Iris pigment epithelial cell (primary cell): ENCODE data around the gene SEL1L2.

Experiments
- DNase-seq: peaks from one replicate; pipeline ENCODE4 v3.0.0-alpha.2; 2011; ENCODE audit warnings: low read depth

The SEL1L2 gene

DNA sequence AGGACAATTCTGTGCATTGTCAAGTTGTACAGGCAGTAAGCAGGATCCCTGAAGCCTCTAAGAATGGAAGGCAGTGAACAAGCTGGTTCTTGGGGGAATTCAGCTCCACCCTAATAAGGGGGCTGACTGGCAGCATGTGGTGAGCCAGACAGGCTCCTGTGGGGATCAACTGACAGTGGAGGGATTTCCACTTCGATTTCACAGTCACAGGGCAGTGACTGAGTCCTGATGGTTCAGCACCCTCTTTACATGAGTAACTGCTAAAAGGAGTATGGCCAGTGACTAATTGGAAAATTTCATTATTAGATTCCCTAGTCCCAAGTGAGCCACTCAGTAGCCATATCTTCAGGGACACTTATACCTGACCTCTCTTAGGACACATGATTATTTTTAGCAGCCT is 127.2 kb downstream of the SEL1L2 start:
- no peak for DNase-seq

DNA sequence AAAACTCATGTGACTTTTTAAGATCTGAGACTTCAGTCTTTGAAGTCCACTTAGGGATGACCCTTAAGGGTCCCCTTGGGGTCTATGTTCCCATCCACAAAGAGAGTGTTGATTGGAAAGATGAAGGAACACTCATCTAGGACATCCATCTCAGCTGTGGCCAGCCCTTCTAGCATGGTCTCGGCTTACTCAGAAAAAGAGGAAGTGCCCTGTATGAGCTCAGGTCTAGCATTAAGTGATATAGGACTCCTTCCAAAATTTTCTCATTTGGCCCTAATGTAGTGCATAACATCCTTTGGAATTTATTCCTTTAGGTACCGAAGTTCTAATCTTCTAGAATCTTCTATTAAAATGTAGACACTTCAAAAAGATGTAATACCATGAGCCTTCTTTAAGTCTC is 128.2 kb downstream of the SEL1L2 start:
- DNase-seq: no peak

DNA sequence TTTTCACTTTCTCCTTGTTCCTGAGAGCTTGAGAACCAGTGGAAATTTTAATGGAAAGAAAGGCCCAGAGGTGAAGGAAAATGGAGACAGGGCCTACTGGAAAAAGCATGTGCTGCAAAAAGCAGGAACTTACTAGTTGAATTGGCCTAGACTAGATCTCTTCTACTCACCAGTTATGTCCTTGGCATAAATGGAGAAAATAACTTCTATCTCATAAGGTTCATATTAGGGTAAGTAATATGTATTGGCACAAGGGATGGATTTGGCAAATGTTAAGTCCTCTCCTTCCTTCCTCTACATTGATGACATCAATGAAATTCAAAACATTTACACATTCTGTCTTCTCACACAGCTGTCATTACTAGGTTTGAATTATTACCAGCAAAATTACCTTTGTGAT is 131.5 kb downstream of the SEL1L2 start:
- DNase-seq: no peak

DNA sequence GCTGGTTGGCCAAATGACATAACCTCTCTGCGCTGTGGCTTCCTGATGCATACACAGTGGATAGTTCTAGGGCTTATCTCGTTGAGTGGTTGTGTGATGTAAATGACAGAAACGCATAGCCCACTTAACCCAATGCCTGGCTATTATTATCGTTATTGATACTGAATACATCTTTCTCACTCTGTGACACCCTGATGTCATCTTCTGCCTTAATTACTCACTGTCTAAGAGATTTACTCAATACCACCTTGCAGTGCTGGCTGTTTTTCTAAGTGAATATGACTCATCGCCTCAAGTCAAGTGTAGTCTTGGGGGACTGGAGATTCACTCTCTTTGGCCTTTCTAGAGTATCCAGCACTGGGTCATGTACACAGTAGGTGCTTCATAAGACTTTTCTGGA is 132.0 kb downstream of the SEL1L2 start:
- DNase-seq: no peak

DNA sequence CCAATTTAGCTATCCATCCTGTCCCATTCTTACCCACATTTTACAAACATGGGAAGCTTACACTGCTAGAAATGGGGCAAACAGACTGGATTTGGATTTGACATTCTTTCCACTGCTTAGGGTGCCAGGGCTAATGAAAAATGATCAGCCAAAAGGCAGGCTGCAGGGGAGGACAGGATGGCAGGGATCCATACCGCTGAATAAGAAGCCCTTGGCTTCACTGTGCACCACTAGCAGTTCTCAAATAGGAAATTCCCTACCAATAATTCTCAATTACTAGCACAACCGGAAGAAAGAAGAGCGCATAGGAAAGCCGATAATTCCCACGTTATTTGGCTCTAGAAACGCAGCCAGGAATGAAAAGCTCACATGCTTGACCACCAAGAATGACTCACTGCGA is 132.5 kb downstream of the SEL1L2 start:
- no peak for DNase-seq

DNA sequence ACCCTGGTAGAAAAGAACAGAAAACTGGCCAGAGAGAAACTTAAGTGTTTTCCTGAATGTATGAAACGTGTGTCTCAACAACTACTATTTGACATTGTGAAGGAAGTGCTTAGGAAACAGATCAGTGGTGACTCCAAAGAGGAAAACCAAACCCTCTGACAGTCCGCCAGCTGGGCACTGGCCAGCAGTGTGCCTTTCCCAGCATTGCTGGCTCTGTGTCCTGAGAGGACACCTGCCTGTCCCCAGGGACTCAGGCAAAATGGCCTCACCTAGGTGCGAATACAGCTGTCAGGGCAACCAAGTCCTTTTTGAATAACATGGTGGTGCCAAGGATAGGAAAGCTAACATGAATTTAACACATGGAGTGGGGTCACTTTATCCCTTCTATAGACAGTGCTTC is 133.1 kb downstream of the SEL1L2 start:
- no peak for DNase-seq

DNA sequence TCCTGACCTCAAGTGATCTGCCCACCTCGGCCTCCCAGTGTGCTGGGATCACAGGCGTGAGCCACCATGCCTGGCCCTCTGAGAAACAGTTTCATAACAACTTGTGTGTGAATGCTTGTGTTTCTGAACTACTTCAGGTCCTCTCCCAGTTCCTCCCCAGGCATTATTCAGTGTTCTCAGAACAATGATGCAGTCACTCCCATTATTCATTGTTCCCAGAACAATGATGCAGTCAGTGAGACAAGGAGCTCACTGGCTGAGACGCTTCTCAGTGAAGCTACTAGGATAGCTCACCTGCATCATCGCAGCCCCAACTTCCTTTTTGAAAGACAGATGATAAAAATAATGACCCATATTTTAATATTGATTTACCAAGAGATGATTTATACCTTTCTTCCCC is 134.1 kb downstream of the SEL1L2 start:
- no peak for DNase-seq

DNA sequence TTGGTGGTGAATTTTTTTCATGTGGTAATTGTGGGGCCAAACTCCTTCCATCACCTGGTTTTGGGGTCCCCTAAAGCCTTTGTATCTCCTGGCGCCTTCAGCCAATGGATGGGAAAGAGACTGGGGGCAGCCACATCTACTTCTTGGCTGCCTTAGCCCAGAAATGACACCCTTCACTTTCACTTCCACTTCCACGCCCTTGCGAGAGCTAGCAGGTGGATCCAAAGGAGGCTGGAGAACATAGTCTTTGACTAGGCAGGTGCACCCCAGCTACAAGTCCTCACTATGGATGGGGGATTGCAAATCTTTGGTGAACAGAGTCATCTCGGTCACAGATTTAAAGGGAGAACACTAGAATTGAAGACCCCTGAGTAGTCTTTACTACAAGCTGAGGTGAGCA is 134.8 kb downstream of the SEL1L2 start:
- DNase-seq: no peak

DNA sequence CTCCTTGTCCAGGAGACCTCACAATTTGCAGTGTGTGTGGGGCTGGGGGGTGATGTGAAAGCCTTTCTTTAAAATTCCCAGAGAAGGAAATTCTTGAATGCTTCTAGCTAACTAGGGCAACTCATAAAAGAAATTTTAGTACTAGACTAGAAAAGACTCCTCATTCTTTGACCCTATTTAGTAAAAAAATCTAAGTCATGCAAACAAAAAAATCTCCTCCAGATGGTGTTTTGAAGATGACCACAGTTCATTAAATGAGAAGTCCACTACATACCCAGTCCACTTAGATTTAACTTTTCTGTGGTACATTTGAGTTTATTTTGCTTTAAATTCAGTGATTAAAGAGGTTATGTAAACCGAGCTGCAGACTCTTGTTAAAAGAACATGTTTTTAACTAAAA is 138.1 kb downstream of the SEL1L2 start:
- no peak for DNase-seq

DNA sequence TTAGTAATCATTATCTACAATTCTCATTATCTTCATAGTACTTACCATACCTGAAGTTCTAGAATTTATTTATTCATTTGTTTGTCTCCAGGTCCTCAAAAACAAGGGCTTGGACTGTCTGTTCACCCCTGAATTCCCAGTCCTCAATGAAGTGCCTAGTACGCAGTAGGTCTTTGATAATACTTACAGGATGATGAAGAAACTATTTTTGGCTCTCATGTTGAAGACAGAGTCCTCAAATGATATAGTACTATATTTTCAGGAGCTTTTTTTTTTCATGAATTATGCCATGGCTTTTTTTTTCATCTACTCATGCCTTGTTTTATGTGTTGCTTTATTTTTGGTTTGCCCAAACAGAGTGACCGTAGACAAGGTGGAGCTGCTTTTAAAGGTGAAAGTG is 139.1 kb downstream of the SEL1L2 start:
- no peak for DNase-seq

DNA sequence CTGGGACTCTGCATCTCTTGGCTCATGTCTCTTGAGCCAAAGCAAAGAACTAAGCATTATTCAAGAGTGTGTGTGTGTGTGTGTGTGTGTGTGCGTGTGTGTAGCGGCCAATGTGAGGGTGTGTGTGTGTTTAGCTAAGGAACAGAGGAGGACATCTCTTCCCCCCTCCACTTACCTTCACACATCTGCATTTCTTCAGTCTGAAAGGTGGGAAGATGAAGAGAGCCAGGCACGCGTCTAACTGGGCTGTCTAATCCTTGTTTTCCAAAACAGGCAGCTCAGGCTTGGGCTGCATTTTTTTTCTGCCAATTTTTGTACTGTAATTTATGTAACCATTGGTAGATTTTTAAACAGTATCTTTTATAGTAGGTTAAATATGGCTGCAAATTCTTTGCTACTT is 146.1 kb downstream of the SEL1L2 start:
- DNase-seq: no peak

DNA sequence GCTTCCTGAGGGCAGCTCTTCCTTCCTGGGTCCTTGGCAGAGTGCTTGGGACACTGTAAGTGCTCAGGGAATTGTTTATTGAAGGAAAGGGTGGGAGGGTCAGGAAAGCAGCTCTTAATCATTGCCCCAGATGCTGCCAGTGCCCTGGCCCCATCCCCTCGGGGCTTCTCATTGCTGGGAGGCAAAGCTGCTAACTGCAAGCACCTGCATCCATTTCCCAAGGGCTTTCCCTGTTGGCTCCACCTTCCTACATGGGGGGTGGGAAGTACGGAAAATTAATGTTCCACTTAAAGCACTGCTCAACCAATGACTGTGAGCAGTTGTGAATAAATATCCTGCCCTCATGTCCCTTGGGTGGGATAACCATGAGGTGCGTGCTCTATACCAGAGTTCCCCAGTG is 149.2 kb downstream of the SEL1L2 start:
- DNase-seq: no peak

DNA sequence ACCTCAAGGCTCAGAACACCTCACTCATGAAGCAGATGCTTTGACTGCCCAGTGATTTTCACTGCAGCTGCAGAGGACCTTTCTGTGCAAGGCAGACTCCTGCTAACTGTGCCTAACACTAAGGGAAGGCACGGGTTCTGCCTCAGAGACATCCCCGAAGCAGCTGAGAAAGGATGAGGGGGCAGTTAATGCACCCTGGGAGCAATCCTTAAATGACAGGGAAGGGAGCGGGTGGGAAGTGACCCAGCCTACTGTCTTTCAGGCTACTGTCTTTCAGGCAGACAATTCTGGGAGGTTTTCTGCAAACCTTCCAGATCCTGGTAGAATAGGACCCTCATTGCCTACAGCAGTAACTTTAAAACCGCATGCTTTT is 150.3 kb downstream of the SEL1L2 start:
- no peak for DNase-seq

DNA sequence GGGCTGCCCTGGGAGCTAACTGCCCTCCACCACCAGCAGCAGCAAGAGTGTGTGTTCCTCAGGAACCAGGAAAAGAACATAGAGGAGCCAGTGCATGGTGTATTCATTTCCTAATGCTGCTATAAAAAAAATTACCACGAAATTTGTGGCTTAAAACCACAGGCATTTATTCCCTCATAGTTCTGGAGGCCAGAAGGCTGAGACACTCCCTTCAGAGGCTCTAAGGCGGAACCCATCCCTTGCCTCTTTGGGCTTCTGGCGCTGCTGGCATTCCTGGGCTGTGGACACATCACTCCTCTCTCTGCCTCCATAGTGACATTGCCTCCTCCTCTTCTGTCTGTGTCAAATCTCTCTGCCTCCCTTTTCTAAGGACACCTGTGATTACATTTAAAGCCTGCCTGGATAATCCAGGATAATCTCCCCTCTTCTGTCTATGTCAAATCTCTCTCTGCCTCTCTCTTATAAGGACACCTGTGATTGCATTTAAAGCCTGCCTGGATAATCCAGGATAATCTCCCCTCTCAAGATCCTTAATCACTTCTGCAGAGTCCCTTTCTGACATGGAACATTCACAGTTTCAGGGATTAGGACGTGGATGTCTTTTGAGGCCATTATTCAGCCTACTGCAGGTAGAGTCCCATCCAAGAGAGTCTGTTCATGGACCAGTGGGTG is 150.9 kb downstream of the SEL1L2 start:
- peak; percentile 40 for DNase-seq

DNA sequence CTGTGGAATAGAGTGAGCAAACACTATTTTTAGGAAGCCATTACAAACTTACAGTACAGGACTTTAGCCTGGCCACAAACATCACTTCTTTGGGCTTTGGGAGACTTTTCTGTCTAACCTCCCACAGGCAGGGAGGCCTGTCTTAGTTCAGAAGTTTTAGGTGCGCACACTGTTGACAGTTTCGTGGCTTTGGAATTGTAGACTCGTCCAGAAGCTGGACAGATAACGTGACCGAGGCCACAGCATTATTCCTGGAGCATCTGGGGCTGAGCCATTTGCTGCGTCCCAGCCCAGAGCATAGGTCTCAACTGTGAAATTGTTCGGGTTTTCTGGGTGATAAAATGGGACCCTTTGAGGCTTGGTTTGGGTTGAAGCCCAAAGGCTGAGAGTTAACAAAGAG is 151.8 kb downstream of the SEL1L2 start:
- DNase-seq: no peak

DNA sequence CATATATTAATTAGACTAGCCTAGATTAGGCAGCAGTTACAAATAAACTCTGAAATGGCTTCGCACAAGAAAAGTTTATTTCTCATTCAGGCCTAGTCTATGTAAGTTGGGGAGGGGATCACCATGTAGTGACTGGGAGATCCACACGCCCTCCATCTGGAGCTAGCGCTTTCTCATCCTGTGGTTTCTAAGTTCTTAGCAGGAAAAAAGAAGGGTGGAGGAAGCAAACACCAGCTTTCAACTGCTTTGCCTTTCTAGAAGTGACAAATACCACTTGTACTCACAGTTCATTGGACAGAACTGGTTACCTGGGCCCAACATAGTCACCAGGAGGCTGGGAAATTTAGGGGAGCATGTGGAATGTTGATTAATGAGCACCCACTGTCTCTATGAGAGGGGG is 158.9 kb downstream of the SEL1L2 start:
- DNase-seq: no peak

DNA sequence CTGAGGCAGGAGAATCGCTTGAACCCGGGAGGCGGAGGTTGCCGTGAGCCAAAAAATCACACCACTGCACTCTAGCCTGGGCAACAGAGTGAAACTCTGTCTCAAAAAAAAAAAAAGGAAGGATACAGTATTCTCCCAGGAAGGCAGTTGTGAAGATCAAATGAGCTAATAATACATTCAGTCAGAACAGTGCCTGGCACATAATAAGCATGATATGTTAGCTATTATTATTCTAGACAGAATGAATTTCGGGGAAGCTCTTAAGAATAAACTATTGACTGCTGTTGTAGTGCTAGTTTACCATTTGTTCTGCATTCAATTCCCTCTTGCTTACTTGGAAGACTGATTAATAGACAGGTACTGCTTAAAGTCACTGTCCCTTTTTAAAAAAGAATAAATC is 164.9 kb downstream of the SEL1L2 start:
- no peak for DNase-seq

DNA sequence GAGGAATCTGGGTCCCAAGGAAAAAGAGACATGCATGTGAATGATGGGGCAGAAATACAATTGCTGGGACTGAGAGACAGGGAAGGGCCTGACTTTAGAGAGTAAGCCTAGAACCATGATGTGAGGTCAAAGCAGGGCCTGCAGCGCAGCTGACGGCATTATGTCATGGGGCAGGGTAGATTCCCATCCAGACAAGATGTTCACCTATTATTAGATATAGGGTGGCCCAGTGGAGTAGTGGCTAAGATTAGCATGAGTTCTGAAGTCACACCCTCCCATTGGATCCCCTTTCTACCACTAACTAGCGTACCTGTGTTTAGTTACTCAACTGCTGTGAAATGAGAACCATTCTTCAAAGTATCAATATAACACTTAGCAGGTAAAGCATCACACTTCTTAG is 166.0 kb downstream of the SEL1L2 start:
- no peak for DNase-seq

DNA sequence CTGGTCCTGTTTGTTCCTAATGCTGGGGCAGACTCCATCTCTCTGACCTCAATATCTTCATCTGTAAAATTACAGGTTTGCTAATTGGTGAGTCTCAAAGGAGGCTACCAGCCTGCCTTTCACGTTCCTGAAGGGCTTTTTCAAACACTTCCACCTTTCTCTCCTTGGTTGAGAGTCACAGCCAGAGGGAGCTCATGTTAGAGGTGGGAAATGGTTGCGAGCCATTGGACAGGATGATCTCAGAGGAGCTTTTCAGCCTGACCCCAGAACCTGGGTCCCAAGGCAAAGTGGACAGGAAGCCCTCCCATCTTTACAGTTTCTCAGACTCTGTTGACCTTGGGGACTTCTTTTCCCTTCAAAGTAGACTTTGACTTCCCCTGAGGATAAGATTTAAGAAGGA is 168.0 kb downstream of the SEL1L2 start:
- no peak for DNase-seq

DNA sequence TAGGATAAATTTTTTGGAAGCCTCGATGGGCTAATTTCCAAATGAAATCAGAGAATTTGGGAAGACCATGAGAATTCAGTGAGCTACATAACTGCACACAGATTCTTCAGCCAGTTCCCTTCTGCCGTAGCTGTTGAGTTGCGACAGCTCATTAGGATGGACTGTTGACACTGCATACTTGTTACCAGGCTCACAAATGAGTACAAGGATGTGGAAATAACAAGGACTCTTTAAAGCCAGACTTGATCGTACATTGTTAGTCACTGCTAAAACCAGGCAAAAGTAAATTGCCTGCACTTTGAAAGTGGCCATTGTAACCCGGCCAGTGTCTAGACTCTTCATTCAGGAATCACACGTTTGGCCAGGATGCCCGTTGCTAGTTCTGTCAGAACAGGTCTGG is 168.5 kb downstream of the SEL1L2 start:
- peak; percentile 25 for DNase-seq

DNA sequence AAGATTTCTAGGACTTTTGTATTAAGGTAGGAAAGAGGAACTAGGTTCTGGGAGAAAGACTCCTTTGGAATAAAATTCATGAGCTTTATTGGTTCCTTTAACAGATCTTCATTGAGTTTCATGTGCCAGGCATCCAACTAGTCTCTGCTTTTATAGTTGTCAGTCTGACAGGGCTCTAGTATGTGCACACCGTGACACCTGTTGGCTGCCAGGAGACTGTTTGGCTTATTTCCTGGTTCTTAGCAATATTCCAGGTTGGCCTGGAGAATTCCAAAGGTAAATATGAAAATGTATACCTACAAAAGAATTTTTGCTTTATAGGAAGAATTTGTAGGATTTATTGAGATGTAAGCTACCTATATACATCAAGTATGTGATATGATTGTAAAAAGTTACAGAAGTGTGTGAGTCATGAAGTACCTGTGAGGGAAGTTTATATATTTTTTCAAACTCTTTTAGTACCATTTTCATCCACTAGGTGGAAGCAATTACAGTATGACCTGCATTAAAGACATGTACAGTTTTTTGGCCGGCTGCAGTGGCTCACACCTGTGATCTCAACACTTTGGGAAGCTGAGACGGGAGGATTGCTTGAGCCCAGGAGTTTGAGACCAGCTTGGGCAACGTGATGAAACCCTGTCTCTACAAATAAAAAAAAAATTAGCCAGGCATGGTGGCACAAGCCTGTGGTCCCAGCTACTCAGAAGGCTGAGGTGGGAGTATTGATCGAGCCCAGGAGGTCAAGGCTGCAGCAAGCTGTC is 170.3 kb downstream of the SEL1L2 start:
- DNase-seq: peak; percentile 55

DNA sequence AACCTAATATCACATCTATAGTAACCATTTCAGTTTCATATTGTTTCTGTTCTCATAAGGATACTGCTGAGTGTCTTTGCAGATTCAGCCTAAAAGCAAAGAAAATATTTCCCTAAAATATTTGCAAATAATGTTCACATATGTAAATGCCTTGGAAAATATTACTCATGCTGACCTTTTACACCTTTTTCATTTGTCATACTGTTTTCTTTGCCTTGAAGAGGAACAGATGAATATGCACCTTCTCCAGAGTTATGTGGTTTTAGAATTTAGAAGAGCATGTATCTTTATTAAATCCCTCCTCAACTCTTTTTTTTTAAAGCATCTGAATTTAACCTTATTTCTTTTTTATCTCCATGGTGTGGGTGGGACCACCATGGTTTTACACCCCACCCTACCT is 173.1 kb downstream of the SEL1L2 start:
- DNase-seq: peak; percentile 67

DNA sequence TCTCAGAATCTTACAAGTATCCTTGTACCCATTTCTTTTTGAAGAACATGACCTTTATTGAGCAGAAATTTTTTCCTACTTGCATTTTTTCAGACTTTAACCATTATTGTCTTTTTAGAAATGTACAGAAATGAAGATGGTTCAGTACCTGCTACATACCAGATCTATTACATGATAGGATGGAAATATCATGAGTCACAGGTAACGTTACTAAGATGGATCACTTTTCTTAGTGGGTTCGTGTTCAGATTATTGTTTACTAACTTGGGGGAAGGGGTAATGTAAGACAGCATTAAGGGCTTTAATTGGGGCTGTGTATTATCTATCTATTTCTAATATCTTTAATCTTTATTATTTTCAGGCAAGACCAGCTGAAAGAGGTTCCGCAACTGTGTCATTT is 173.7 kb downstream of the SEL1L2 start:
- peak; percentile 30 for DNase-seq

DNA sequence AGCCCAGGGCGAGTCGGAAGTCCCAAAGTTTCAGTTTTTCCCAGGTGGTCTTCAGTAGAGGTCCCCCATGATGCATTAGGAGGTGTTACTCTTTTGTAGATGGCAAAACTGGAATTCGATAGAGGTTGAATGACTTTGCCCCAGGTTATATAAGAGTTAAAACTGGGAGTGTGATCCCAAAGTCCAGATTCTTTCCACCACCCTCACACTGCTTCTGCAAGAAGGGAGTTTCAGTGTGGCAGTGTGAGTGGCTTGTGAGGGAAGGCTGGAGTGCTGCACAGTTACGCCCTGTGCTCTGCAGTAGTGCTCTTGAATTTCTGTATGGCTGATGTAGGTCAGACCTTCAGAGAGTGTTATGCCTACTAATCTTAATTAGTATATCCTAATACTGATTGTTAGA is 175.7 kb downstream of the SEL1L2 start:
- DNase-seq: no peak
